Measurements from ENCODE around the gene ZNF772.

ZNF772 gene

DNA sequence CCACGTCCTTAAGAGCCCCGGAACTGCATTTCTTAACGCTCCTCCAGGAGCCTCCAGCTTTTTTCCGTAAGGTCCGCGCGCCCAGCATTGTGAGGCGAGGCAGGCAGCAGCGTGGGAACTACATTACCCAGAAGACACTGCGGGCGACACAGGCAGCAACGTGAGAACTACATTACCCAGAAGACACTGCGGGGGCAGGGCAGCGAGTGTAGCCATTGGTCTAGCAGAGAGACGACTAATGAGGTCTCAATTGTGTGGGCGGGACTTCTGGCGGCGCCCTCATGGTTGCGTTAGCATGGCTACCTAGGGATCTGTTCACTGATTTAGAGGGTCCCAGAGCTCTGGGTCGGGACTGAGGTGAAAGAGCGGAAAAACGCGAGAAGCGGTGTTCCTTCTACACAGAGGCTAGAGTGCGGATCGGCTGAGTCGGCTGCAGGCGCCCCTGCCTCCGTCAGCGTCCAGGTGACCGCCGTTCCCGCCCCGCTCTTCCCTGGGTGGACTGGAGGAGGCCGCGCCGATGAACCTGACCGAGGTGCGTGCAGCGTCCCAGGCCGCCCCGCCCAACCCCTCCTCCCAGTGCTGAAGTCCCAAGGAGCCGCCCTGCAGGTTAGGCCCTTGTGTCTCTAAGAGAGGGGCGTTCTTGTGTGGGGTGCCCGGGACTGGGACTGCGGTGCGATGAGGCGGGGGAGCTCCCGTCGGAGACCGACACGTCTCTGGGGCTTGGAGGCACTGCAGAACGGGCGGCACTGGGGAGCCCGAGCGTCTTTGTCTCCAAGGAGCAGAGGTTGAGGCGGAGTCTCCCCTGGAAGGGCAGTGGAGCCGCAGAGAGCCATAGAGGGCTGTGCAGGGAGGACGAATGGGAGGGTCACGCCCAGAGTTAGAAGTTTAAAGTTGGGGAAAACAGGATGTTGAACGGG, 42.0 kb downstream of the ZNF772 start, which contains the start of gene ZNF749:
TSS of gene ZNF749 (plus strand) at position 264 of the 917 bp plus-strand sequence. CDS start at position 518, 254 bp downstream.
- no peak within 1 kb of the TSS for H2BK12ac ChIP-seq (ENCODE audit: low read length)
- H3K14ac ChIP-seq (ENCODE audit: low read length) = peak within 1 kb of the TSS; percentile 81
- H3K4me1 ChIP-seq (ENCODE audit: control insufficient read depth in 1 of 2, insufficient read depth in 2 of 2, low read length in 2 of 2) = peaks cover 6 to 9% of the 10 kb centered on the region in 2 experiments
- H3K4me2 ChIP-seq (ENCODE audit: low read length) = peak within 1 kb of the TSS; percentile 75
- peak within 1 kb of the TSS; percentile 54 for H4K91ac ChIP-seq (ENCODE audit: low read depth, low read length)
- peak within 1 kb of the TSS; percentile 39 for H3K27ac ChIP-seq (ENCODE audit: low read depth, low read length)
- peak within 1 kb of the TSS; percentile 82 for H3K9ac ChIP-seq (ENCODE audit: low read length)
- H3K4ac ChIP-seq (ENCODE audit: low read depth, low read length) = peak within 1 kb of the TSS; percentile 71
- H2BK120ac ChIP-seq (ENCODE audit: insufficient read depth, low read length, poor library complexity) = no peak within 1 kb of the TSS
- no peak within 1 kb of the TSS for H3K23ac ChIP-seq (ENCODE audit: low read length)
- peak within 1 kb of the TSS; percentile 55 for H4K12ac ChIP-seq (ENCODE audit: low read depth, low read length)
- peak within 1 kb of the TSS; percentile 89 for H3K4me3 ChIP-seq (ENCODE audit: low read depth, low read length)
- no peak within 1 kb of the TSS for H2BK5ac ChIP-seq (ENCODE audit: low read depth, low read length, poor library complexity)
- peak within 1 kb of the TSS; percentile 89 for H2AFZ ChIP-seq (ENCODE audit: insufficient read depth, low read length, poor library complexity)
- H4K8ac ChIP-seq (ENCODE audit: low read depth, low read length) = peak within 1 kb of the TSS; percentile 83
- peak; percentile 99 for DNase-seq
- H2AK5ac ChIP-seq (ENCODE audit: low read length) = no peak within 1 kb of the TSS
- H3K9me3 ChIP-seq (ENCODE audit: insufficient read depth, low read depth, low read length) = no peaks in the 10 kb centered on the region
- no CpG with 5 or more reads among the region's 61 CpGs for WGBS (ENCODE audit: extremely low coverage, insufficient coverage, insufficient read length)
- no peaks in the 10 kb centered on the region for H3K27me3 ChIP-seq (ENCODE audit: insufficient read depth, low read length)
- peaks cover 10% of the 10 kb centered on the region for H3K79me2 ChIP-seq (ENCODE audit: control insufficient read depth, insufficient read depth, low read length, poor library complexity)
- H3K79me1 ChIP-seq (ENCODE audit: low read length) = peaks cover 6% of the 10 kb centered on the region
- H3K18ac ChIP-seq (ENCODE audit: low read length) = peak within 1 kb of the TSS; percentile 54
- peaks cover 0 to 4% of the 10 kb centered on the region in 2 experiments for H3K36me3 ChIP-seq (ENCODE audit: control insufficient read depth in 1 of 2, insufficient read depth in 2 of 2, low read length in 2 of 2)

DNA sequence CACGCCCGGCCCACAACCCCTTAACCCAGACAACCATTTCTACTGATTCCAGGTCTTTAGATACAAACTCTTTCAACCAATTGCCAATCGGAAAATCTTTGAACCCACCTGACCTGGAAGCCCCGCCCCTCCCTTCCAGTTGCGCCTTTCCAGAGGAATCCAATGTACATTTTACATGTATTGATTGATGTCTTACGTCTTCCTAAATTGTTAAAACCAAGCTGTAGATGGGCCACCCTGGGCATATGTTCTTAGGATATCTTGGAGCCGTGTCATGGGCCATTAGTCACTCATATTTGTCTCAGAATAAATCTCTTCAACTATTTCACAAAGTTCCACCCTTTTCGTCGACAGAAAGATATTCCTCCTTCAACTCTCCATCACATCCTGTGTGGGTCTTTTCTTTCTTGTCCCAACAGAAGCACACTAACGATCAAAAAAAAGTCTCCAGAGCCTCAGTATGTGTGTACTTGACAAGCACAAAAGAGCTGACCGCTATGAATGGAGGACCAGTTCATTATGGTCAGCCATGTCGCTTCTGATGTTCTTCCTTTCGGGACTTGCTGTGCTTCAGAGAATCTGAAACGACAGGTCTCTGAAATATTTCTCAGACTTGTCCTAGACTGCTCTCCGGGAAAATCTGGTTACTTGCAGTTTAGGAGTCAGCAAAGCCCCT, 42.8 kb downstream of the ZNF772 start:
- peak overlapping the region; percentile 61 for H3K9ac ChIP-seq (ENCODE audit: low read length)
- H2AK5ac ChIP-seq (ENCODE audit: low read length) = no peak overlapping the region
- peaks cover 0 to 4% of the 10 kb centered on the region in 2 experiments for H3K36me3 ChIP-seq (ENCODE audit: control insufficient read depth in 1 of 2, insufficient read depth in 2 of 2, low read length in 2 of 2)
- H3K23ac ChIP-seq (ENCODE audit: low read length) = no peak overlapping the region
- H3K27ac ChIP-seq (ENCODE audit: low read depth, low read length) = no peak overlapping the region
- no peak overlapping the region for H3K18ac ChIP-seq (ENCODE audit: low read length)
- no peak overlapping the region for H2BK120ac ChIP-seq (ENCODE audit: insufficient read depth, low read length, poor library complexity)
- peak overlapping the region; percentile 42 for H4K91ac ChIP-seq (ENCODE audit: low read depth, low read length)
- peaks cover 6 to 9% of the 10 kb centered on the region in 2 experiments for H3K4me1 ChIP-seq (ENCODE audit: control insufficient read depth in 1 of 2, insufficient read depth in 2 of 2, low read length in 2 of 2)
- peak overlapping the region; percentile 13 for H3K4ac ChIP-seq (ENCODE audit: low read depth, low read length)
- no peaks in the 10 kb centered on the region for H3K9me3 ChIP-seq (ENCODE audit: insufficient read depth, low read depth, low read length)
- H3K4me3 ChIP-seq (ENCODE audit: low read depth, low read length) = no peak overlapping the region
- H2BK12ac ChIP-seq (ENCODE audit: low read length) = no peak overlapping the region
- no peak overlapping the region for H2BK5ac ChIP-seq (ENCODE audit: low read depth, low read length, poor library complexity)
- peak overlapping the region; percentile 48 for H4K12ac ChIP-seq (ENCODE audit: low read depth, low read length)
- H3K4me2 ChIP-seq (ENCODE audit: low read length) = peak overlapping the region; percentile 66
- H3K27me3 ChIP-seq (ENCODE audit: insufficient read depth, low read length) = no peaks in the 10 kb centered on the region
- DNase-seq = no peak
- no peak overlapping the region for H3K14ac ChIP-seq (ENCODE audit: low read length)
- peaks cover 6% of the 10 kb centered on the region for H3K79me1 ChIP-seq (ENCODE audit: low read length)
- WGBS (ENCODE audit: extremely low coverage, insufficient coverage, insufficient read length) = no CpG with 5 or more reads among the region's 15 CpGs
- peaks cover 10% of the 10 kb centered on the region for H3K79me2 ChIP-seq (ENCODE audit: control insufficient read depth, insufficient read depth, low read length, poor library complexity)
- peak overlapping the region; percentile 71 for H2AFZ ChIP-seq (ENCODE audit: insufficient read depth, low read length, poor library complexity)
- peak overlapping the region; percentile 83 for H4K8ac ChIP-seq (ENCODE audit: low read depth, low read length)

- Histone ChIP-seq H3K9me3 (ENCODE audit: insufficient read depth, low read depth, low read length) (no peaks in the 10 kb centered on the region), H4K12ac (ENCODE audit: low read depth, low read length) (no peak overlapping the region), H3K27me3 (ENCODE audit: insufficient read depth, low read length) (no peaks in the 10 kb centered on the region), H3K4me2 (ENCODE audit: low read length) (no peak overlapping the region), H3K79me2 (ENCODE audit: control insufficient read depth, insufficient read depth, low read length, poor library complexity) (no peaks in the 10 kb centered on the region), H3K23ac (ENCODE audit: low read length) (no peak overlapping the region), H3K14ac (ENCODE audit: low read length) (no peak overlapping the region), H2AK5ac (ENCODE audit: low read length) (no peak overlapping the region), H3K36me3 (ENCODE audit: control insufficient read depth in 1 of 2, insufficient read depth in 2 of 2, low read length in 2 of 2) (peaks cover 4 to 26% of the 10 kb centered on the region in 2 experiments), H3K79me1 (ENCODE audit: low read length) (no peaks in the 10 kb centered on the region), H2BK120ac (ENCODE audit: insufficient read depth, low read length, poor library complexity) (no peak overlapping the region), H3K18ac (ENCODE audit: low read length) (no peak overlapping the region), H3K27ac (ENCODE audit: low read depth, low read length) (no peak overlapping the region), H3K9ac (ENCODE audit: low read length) (no peak overlapping the region), H2AFZ (ENCODE audit: insufficient read depth, low read length, poor library complexity) (no peak overlapping the region), H2BK5ac (ENCODE audit: low read depth, low read length, poor library complexity) (no peak overlapping the region), H4K91ac (ENCODE audit: low read depth, low read length) (no peak overlapping the region), H3K4me3 (ENCODE audit: low read depth, low read length) (no peak overlapping the region), H3K4ac (ENCODE audit: low read depth, low read length) (no peak overlapping the region), H4K8ac (ENCODE audit: low read depth, low read length) (no peak overlapping the region), H3K4me1 (ENCODE audit: control insufficient read depth in 1 of 2, insufficient read depth in 2 of 2, low read length in 2 of 2) (no peaks in the 10 kb centered on the region), H2BK12ac (ENCODE audit: low read length) (no peak overlapping the region)
- WGBS (ENCODE audit: extremely low coverage, insufficient coverage, insufficient read length) = no CpG with 5 or more reads among the region's 3 CpGs
- DNase-seq = no peak
These were observed 56.3 kb downstream of the ZNF772 start for GRCh38 chr19:57421037-57421436.

- Histone ChIP-seq H4K91ac (ENCODE audit: low read depth, low read length) (no peak overlapping the region), H3K4me2 (ENCODE audit: low read length) (no peak overlapping the region), H2AFZ (ENCODE audit: insufficient read depth, low read length, poor library complexity) (no peak overlapping the region), H3K36me3 (ENCODE audit: control insufficient read depth in 1 of 2, insufficient read depth in 2 of 2, low read length in 2 of 2) (peaks cover 4 to 26% of the 10 kb centered on the region in 2 experiments), H3K4ac (ENCODE audit: low read depth, low read length) (no peak overlapping the region), H3K4me1 (ENCODE audit: control insufficient read depth in 1 of 2, insufficient read depth in 2 of 2, low read length in 2 of 2) (no peaks in the 10 kb centered on the region), H4K8ac (ENCODE audit: low read depth, low read length) (no peak overlapping the region), H3K14ac (ENCODE audit: low read length) (no peak overlapping the region), H4K12ac (ENCODE audit: low read depth, low read length) (no peak overlapping the region), H2BK5ac (ENCODE audit: low read depth, low read length, poor library complexity) (no peak overlapping the region), H3K27me3 (ENCODE audit: insufficient read depth, low read length) (no peaks in the 10 kb centered on the region), H3K18ac (ENCODE audit: low read length) (no peak overlapping the region), H3K27ac (ENCODE audit: low read depth, low read length) (no peak overlapping the region), H3K79me2 (ENCODE audit: control insufficient read depth, insufficient read depth, low read length, poor library complexity) (no peaks in the 10 kb centered on the region), H2BK120ac (ENCODE audit: insufficient read depth, low read length, poor library complexity) (no peak overlapping the region), H3K9me3 (ENCODE audit: insufficient read depth, low read depth, low read length) (no peaks in the 10 kb centered on the region), H3K4me3 (ENCODE audit: low read depth, low read length) (no peak overlapping the region), H3K79me1 (ENCODE audit: low read length) (no peaks in the 10 kb centered on the region), H3K9ac (ENCODE audit: low read length) (no peak overlapping the region), H2AK5ac (ENCODE audit: low read length) (no peak overlapping the region), H2BK12ac (ENCODE audit: low read length) (no peak overlapping the region), H3K23ac (ENCODE audit: low read length) (no peak overlapping the region)
- no CpG with 5 or more reads among the region's 4 CpGs for WGBS (ENCODE audit: extremely low coverage, insufficient coverage, insufficient read length)
- no peak for DNase-seq
These were observed 57.9 kb downstream of the ZNF772 start for GRCh38 chr19:57419439-57419838.

Measured in trophoblast cell (in vitro differentiated cells and primary cell).